Ovary (tissue), 9 donors: Measurements from ENCODE around the gene ZNF740. TPM values are rescaled to one million over a fixed set of nuclear protein-coding genes. Genes with fewer than 3 reads are reported as not detected.
A peak's percentile ranks its signal among the peaks of the same experiment; 100 is the strongest.

Source experiments
- DNase-seq, 5 donors: peaks; one replicate each; pipeline ENCODE4 v3.0.0-alpha.2; 2019 to 2020
- H3K27ac ChIP-seq, 2 donors: fragments of 200-600 bp; one replicate each; pipeline versions ENCODE4 v1.5.1 to v1.8.0; 2019 to 2022
- H3K27me3 ChIP-seq: fragments of 200-600 bp; one replicate; pipeline ENCODE4 v1.8.0; 2022
- H3K36me3 ChIP-seq: fragments of 200-600 bp; sonication (generic); one replicate; pipeline ENCODE4 v1.5.1; 2019
- H3K4me1 ChIP-seq: one replicate; pipeline ENCODE4 v1.8.1; 2013; ENCODE audit warnings: mild to moderate bottlenecking, moderate library complexity; ENCODE audit not compliant: insufficient read depth
- H3K4me3 ChIP-seq: fragments of 200-600 bp; sonication (generic); one replicate; pipeline ENCODE4 v1.5.1; 2017
- H3K9me3 ChIP-seq, 2 donors: fragments of 200-600 bp in 1 of 2; sonication (generic) in 1 of 2; one replicate each; pipeline versions ENCODE4 v1.5.1 to v1.8.1; 2013 to 2019; ENCODE audit warnings: mild to moderate bottlenecking in 1 of 2, moderate library complexity in 1 of 2
- CTCF ChIP-seq, 3 donors: fragments of 450-650 bp in 2 of 3; fragments of 200-600 bp in 1 of 3; IDR thresholded peaks; one replicate each; pipeline versions ENCODE4 v1.5.1 to v1.8.0; 2016 to 2022; ENCODE audit warnings: antibody characterized with exemption in 3 of 3, mild to moderate bottlenecking in 1 of 3
- EP300 ChIP-seq: sonication (generic); formaldehyde crosslinking; IDR thresholded peaks from one replicate; pipeline ENCODE4 v1.6.1; 2017; ENCODE audit warnings: antibody characterized with exemption
- POLR2A ChIP-seq: fragments of 450-650 bp; IDR thresholded peaks from one replicate; pipeline ENCODE4 v1.6.1; 2017; ENCODE audit warnings: antibody characterized with exemption, mild to moderate bottlenecking, moderate library complexity
- WGBS, 3 donors: extraction: QIAGEN DNeasy Blood & Tissue Kit in 1 of 3; methylation state at CpG; one replicate each; pipeline versions ENCODE4 v1.1.5 to v1.1.7; 2013 to 2017; 5-methylcytosine and 5-hydroxymethylcytosine counted together
- intact Hi-C, 4 donors: fragments of 100-400 bp; cut with DNase I; formaldehyde crosslinking; loops; one replicate each; pipeline versions ENCODE4 v1.11.0 to v1.15.1; 2022 to 2023
- polyA plus RNA-seq, 2 donors: library from polyadenylated mRNA; stranded (reverse); fragments of 200-250 nt in 1 of 2; fragments of 350-450 nt in 1 of 2; fragmentation: Illumina TruSeq in 1 of 2; extraction: RNeasy Lipid Tissue Mini Kit (QIAGEN cat#74804) in 1 of 2; gene quantifications; one replicate each; pipeline ENCODE4 v1.2.3, GENCODE V29; 2013 to 2014
- total RNA-seq, 7 donors: library from RNA; depleted of rRNA in 2 of 7; stranded (reverse); fragments of >200 nt in 2 of 7; fragmentation: NEBNext Ultra II Directional in 3 of 7; extraction: Animal tissue kit (Norgen Biotek cat#: 25700) in 3 of 7; gene quantifications; one replicate each; pipeline versions ENCODE4 v1.1.0 to v1.2.4, GENCODE V29; 2016 to 2023
- donor health status: DM: no; HTN: no; CAD: no; lungs with moderate emphysema.
- donor health status: DM: no; HTN: no; CAD: no.
- donor health status: Bipolar disorder and iron deficiency.
- donor health status: DM: yes; HTN: yes; CAD: no.
- donor health status: DM: no; HTN: no; CAD: no.
- donor health status: DM: yes; HTN: yes; CAD: no.

The ZNF740 gene
- total and polyA plus RNA-seq, 9 donors, result 9.7 to 56.9 (median 45.7) TPM

- DNase-seq, result no peak
- H3K4me1 ChIP-seq, result no peaks in the 10 kb centered on the region
- no peaks in the 10 kb centered on the region for H3K9me3 ChIP-seq
- no peak overlapping the region for H3K27ac ChIP-seq
- H3K27me3 ChIP-seq, result no peaks in the 10 kb centered on the region
- intact Hi-C loops, result no loop called here
- H3K36me3 ChIP-seq, result no peaks in the 10 kb centered on the region
- no peak overlapping the region for H3K4me3 ChIP-seq
- TF ChIP-seq POLR2A (no peak), CTCF (IDR thresholded peaks at IDR 0.05) (no peak), EP300 (no peak)
Measured at GRCh38 chr12:53152390-53152789, 28.1 kb upstream of the ZNF740 start.

- no peak for TF ChIP-seq EP300
- TF ChIP-seq CTCF (IDR thresholded peaks at IDR 0.05), result peak; percentile 76 to 90 (median 89)
- TF ChIP-seq POLR2A, result no peak
- H3K4me1 ChIP-seq, result no peaks in the 10 kb centered on the region
- 21 to 26% (median 23%) methylated on average over 14 of the region's 14 CpGs for WGBS, 3 donors
- no peaks in the 10 kb centered on the region for H3K36me3 ChIP-seq
- DNase-seq, result peak; percentile 67 to 88 (median 83)
- no peaks in the 10 kb centered on the region for H3K9me3 ChIP-seq
- no peak overlapping the region for H3K27ac ChIP-seq
- intact Hi-C loops, result loop anchor here in 2 of 4 donors (5.0 kb wide), 1 partner anchor 38 kb away; no protein-coding TSS in a partner anchor
- no peaks in the 10 kb centered on the region for H3K27me3 ChIP-seq
- H3K4me3 ChIP-seq, result no peak overlapping the region
Measured at GRCh38 chr12:53159195-53159839, 21.2 kb upstream of the ZNF740 start.

- Histone ChIP-seq H3K9me3 (no peaks in the 10 kb centered on the region), H3K27me3 (no peaks in the 10 kb centered on the region), H3K36me3 (no peaks in the 10 kb centered on the region), H3K27ac (no peak overlapping the region), H3K4me1 (no peaks in the 10 kb centered on the region), H3K4me3 (no peak overlapping the region)
- no peak for DNase-seq
- intact Hi-C loops, result loop anchor here in 3 of 4 donors (5.0 kb wide), 1 partner anchor 37 kb away; no protein-coding TSS in a partner anchor
- 84 to 89% (median 84%) methylated on average over 16 of the region's 16 CpGs for WGBS, 3 donors
- TF ChIP-seq EP300 (no peak), POLR2A (no peak), CTCF (IDR thresholded peaks at IDR 0.05) (no peak)
Measured at GRCh38 chr12:53160000-53160399, 20.5 kb upstream of the ZNF740 start.

- intact Hi-C loops, result loop anchor here in 1 of 4 donors (5.0 kb wide), 1 partner anchor 37 kb away; no protein-coding TSS in a partner anchor
Measured at GRCh38 chr12:53160673-53161072, 19.8 kb upstream of the ZNF740 start.

More at GRCh38 chr12:53160673-53161072, 19.8 kb upstream of the ZNF740 start:
- H3K9me3 ChIP-seq, result no peaks in the 10 kb centered on the region
- TF ChIP-seq CTCF (IDR thresholded peaks at IDR 0.05) (no peak), EP300 (no peak), POLR2A (no peak)
- DNase-seq, result no peak
- H3K36me3 ChIP-seq, result no peaks in the 10 kb centered on the region
- H3K4me1 ChIP-seq, result no peaks in the 10 kb centered on the region
- 66 to 78% (median 77%) methylated on average over 2 of the region's 2 CpGs for WGBS, 3 donors
- H3K27ac ChIP-seq, result no peak overlapping the region
- no peaks in the 10 kb centered on the region for H3K27me3 ChIP-seq
- H3K4me3 ChIP-seq, result no peak overlapping the region
